Measurements from ENCODE around the gene PRSS36. TPM values are rescaled to one million over a fixed set of nuclear protein-coding genes. Genes with fewer than 3 reads are reported as not detected.
A peak's percentile ranks its signal among the peaks of the same experiment; 100 is the strongest.

The PRSS36 gene
- total RNA-seq (1 to 10 TPM in 1 of 4 donors, under 1 TPM in 3; 0.47 to 1.1 (median 0.67) TPM), polyA plus RNA-seq (1 to 10 TPM in 2 of 3 donors, under 1 TPM in 1; 0.24 to 1.7 (median 1.3) TPM)
- long read RNA-seq, donor 1, partial matches to known transcripts = 0 of 2 reads
- long read RNA-seq, donor 1, other reads (novel, unspliced or antisense) = 2 of 2 reads
- long read RNA-seq, donor 2, partial matches to known transcripts = 1 of 5 reads
- long read RNA-seq, donor 2, other reads (novel, unspliced or antisense) = 4 of 5 reads

GRCh38 chr16:31149894-31150890 lies at the start of gene PRSS36:
Gene PRSS36, minus strand, starts transcription at chr16:31150066. Its CDS starts 31 bp downstream, at chr16:31150035.
- Histone ChIP-seq H3K9me3 (no peaks in the 10 kb centered on the region), H3K36me3 (ENCODE audit: insufficient read depth in 1 of 2, low read depth in 1 of 2) (no peaks in the 10 kb centered on the region), H3K4me1 (no peaks in the 10 kb centered on the region), H3K27ac (no peak within 1 kb of the TSS), H3K27me3 (ENCODE audit: insufficient read depth in 3 of 3, low read length in 2 of 3) (peaks cover 0 to 5% (median 5%) of the 10 kb centered on the region in 3 donors), H3K4me3 (no peak within 1 kb of the TSS)
- peak in 3 of 4 donors; percentile 26 to 45 (median 36) for ATAC-seq
- TF ChIP-seq CTCF (IDR thresholded peaks at IDR 0.05) = no peak
- WGBS, 3 donors = 53 to 57% (median 56%) methylated on average over 9 to 11 of the region's 11 CpGs
- intact Hi-C loops (cut with DNase I) = loop anchor here in 1 of 2 donors (5.0 kb wide), 1 partner anchor 163 kb away; the partner anchor contains the start of gene HSD3B7
- DNase-seq = no peak

- no peak for TF ChIP-seq CTCF (IDR thresholded peaks at IDR 0.05)
- no peaks in the 10 kb centered on the region for H3K27me3 ChIP-seq (ENCODE audit: insufficient read depth in 3 of 3, low read length in 2 of 3)
- DNase-seq (no peak), ATAC-seq (no peak)
- peaks cover 11% of the 10 kb centered on the region for H3K4me1 ChIP-seq
- H3K9me3 ChIP-seq = no peaks in the 10 kb centered on the region
- peaks cover 3 to 55% of the 10 kb centered on the region in 2 donors for H3K36me3 ChIP-seq (ENCODE audit: insufficient read depth in 1 of 2, low read depth in 1 of 2)
- intact Hi-C loops (cut with DNase I) = no loop called here
- 90 to 95% (median 92%) methylated on average over 5 of the region's 5 CpGs for WGBS, 3 donors
- no peak overlapping the region for H3K4me3 ChIP-seq
- no peak overlapping the region for H3K27ac ChIP-seq
These were observed 49.7 kb upstream of the PRSS36 start for GRCh38 chr16:31199430-31200041.

GRCh38 chr16:31198207-31198882 lies 48.5 kb upstream of the PRSS36 start:
- intact Hi-C loops (cut with DNase I) = no loop called here
- H3K27ac ChIP-seq = no peak overlapping the region
- WGBS, 3 donors = 54 to 69% (median 60%) methylated on average over 7 of the region's 7 CpGs

More at GRCh38 chr16:31198207-31198882, 48.5 kb upstream of the PRSS36 start:
- Histone ChIP-seq H3K27me3 (ENCODE audit: insufficient read depth in 3 of 3, low read length in 2 of 3) (no peaks in the 10 kb centered on the region), H3K9me3 (no peaks in the 10 kb centered on the region), H3K4me3 (no peak overlapping the region), H3K36me3 (ENCODE audit: insufficient read depth in 1 of 2, low read depth in 1 of 2) (peaks cover 9 to 67% of the 10 kb centered on the region in 2 donors), H3K4me1 (peaks cover 11% of the 10 kb centered on the region)
- DNase-seq = no peak
- no peak for ATAC-seq
- no peak for TF ChIP-seq CTCF (IDR thresholded peaks at IDR 0.05)
